ENCODE results near the gene AKR1C3.
"Not testable (repeated sequence)": the region's sequence is repeated elsewhere in the genome, so short reads cannot be mapped to it uniquely, and the experiment has no call there.

Gene AKR1C3

GRCh38 chr10:5136468-5137087, 42.4 kb downstream of the AKR1C3 start:
- no peak for DNase-seq (ENCODE audit: low read depth in 2 of 2)

GRCh38 chr10:5137699-5138098, 43.5 kb downstream of the AKR1C3 start:
- DNase-seq (ENCODE audit: low read depth in 2 of 2), result not testable (repeated sequence)

DNA sequence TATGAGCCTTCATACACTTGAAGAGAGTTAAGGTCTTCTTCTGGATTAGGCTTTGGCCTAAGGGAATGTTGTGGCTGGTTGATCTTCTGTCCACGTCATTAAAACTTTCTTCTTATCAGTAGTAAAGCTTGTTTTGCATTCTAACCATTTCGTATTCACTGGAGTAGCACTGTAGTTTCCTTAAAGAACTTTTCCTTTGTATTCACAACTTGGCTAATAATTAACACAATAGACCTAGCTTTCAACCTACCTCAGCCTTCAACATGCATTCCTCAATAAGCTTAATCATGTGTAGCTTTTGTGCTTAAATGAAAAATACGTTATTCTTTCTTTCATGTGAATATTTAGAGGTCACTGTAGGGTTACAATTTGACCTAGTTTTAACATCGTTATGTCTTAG, 48.0 kb downstream of the AKR1C3 start:
- DNase-seq (ENCODE audit: low read depth in 2 of 2), result no peak

DNA sequence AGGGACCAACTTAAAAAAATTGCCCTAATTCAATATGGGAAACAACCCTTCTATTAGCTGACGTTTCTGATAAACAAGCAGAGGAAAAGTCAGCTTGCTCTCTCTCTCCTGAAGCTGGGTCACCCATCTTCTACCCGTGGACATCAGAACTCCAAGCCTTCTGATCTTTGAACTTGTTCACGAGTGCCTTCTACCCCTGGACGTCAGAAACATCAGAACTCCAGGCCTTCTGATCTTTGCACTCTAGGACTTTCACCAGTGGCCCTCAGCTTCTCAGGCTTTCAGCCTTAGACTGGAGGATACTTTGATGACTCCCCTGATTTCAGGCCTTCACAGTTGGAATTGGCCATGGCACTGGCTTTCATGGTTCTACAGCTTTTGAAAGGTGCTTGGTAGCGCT, 48.9 kb downstream of the AKR1C3 start:
- DNase-seq (ENCODE audit: low read depth in 2 of 2), result no peak

DNA sequence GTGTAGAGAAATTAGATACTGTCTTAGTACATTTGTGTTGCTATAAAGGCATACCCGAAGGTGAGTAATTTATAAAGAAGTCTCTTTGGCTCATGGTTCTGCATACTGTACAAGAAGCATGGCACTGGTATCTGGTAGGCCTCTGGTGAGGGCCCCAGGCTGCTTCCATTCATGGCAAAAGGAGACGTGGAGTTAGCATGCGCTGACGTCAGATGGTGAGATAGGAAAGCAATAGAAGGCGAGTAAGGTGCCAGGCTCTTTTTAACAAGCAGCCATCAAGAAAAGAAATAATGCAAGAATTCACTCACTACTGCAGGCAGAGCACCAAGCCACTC, 52.7 kb downstream of the AKR1C3 start:
- DNase-seq (ENCODE audit: low read depth in 2 of 2), result no peak

DNA sequence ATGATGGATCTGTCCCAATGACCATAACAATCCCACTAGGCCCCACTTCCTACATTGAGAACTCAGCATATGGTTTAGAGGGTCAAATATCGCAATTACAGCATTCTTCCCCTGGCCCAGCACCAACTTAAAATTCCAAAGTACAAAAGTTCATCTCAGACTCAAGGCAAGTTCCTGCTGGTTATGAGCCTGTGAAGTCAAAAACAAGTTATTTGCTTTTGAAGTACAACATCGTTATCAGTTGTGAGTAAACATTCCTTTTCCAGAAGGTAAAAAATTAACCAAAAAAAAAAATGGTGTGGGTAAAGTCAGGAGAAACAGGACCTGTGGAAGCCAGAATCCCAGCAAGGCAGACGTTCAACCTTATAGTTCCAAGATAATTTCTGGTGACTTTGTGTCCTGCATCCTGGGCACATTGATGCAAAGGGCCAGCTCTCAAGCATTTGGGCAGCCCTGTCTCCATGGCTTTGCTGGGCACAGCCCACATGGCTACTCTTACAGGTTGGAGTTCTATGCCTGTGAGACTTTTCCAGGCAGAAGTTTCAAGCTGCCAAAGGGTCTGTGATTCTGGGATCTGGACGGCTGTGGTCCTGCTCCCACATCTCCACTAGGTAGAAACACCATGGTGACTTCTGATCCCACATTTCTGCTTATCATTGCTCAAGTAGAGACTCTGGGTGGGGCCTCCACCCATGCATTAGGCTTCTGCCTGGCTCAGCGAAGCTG, 53.2 kb downstream of the AKR1C3 start:
- DNase-seq (ENCODE audit: low read depth in 2 of 2), result no peak

DNA sequence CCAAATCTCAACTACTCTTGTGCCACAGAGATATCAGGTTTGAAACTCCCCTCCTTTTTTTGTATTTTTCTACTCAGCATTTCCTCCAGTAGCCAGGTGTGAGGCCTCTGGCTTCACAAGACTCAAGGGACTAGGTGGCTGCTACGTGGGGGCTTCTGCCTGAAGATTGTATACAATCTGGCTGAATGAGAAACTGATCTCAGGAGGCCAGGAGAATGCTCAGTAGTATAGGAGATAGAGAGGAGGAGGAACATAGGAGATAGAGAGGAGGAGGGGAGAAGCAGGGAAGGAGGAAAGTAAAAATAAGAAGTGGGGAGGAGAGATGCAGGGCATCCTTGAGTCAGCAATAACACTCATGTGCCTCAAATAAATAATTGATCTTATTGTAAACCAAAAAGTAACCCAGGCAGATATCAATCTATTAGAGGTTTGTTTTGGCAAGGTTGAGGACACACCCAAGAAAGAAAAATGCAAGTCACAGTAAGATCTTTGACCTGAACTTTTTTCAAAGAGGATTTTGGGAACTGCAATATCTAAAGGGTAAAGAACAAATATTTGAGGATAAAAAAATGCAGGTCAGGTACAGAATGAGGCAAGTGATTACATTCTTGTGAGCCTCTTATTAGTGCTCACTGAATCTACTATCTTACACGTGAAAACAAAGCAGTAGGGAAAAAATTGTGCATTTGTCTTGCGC, 53.9 kb downstream of the AKR1C3 start:
- no peak for DNase-seq (ENCODE audit: low read depth in 2 of 2)

- no peak for DNase-seq (ENCODE audit: low read depth in 2 of 2)
Measured at GRCh38 chr10:5148678-5149032, 54.4 kb downstream of the AKR1C3 start.

- no peak for DNase-seq (ENCODE audit: low read depth in 2 of 2)
Measured at GRCh38 chr10:5151076-5151475, 56.9 kb downstream of the AKR1C3 start.

GRCh38 chr10:5155951-5156350, 61.7 kb downstream of the AKR1C3 start:
- no peak for DNase-seq (ENCODE audit: low read depth in 2 of 2)

Data from stimulated activated CD4-positive, alpha-beta T cell treated with anti-CD3 and anti-CD28 coated beads, Interleukin-1b, Interleukin-23, amount 100 ng/mL, for 1 hour (primary cell).